A549 (cell line): ENCODE measurements around the gene METRNL.

Experiments
- CBX8 ChIP-seq: fragments of 200-600 bp; sonication (generic); IDR thresholded peaks from 2 replicates; pipeline ENCODE4 v1.6.1; 2016
- POLR2AphosphoS2 ChIP-seq: conservative IDR thresholded peaks from 2 replicates; pipeline ENCODE4 v1.6.1; 2012; ENCODE audit warnings: low read length, improper control_type of control experiment, inconsistent platforms
- TF ChIP-seq, protein P1 (sequence below): fragments of >200 bp; sonication (Bioruptor Twin); formaldehyde crosslinking; IDR thresholded peaks from 3 replicates; pipeline ENCODE4 v1.5.1; 2016
- TF ChIP-seq, protein P2 (sequence below): fragments of 200-600 bp; sonication (generic); IDR thresholded peaks from 2 replicates; pipeline ENCODE4 v1.6.1; 2016; ENCODE audit warnings: antibody characterized with exemption, mild to moderate bottlenecking, moderate library complexity

DNA sequence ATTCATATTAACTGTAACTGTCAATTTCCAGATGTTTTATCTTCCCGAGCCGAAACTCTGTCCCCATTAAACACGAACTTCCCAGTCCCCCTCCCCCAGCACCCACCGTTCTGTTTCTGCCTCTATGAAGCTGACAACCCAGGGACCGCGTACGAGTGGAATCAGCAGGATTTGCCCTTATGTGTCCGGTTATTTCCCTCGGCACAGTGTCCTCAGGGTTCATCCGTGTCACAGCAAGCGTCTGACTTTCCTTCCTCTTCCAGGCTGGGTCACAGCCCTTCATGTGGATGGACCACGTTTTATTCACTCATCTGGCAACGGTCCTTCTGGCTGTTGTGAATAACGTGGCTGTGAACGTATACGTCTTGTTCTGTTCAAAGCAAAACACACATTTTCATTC is 31.3 kb downstream of the METRNL start:
- TF ChIP-seq, protein P1, sequence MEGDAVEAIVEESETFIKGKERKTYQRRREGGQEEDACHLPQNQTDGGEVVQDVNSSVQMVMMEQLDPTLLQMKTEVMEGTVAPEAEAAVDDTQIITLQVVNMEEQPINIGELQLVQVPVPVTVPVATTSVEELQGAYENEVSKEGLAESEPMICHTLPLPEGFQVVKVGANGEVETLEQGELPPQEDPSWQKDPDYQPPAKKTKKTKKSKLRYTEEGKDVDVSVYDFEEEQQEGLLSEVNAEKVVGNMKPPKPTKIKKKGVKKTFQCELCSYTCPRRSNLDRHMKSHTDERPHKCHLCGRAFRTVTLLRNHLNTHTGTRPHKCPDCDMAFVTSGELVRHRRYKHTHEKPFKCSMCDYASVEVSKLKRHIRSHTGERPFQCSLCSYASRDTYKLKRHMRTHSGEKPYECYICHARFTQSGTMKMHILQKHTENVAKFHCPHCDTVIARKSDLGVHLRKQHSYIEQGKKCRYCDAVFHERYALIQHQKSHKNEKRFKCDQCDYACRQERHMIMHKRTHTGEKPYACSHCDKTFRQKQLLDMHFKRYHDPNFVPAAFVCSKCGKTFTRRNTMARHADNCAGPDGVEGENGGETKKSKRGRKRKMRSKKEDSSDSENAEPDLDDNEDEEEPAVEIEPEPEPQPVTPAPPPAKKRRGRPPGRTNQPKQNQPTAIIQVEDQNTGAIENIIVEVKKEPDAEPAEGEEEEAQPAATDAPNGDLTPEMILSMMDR: no peak
- TF ChIP-seq CBX8: no peak
- TF ChIP-seq POLR2AphosphoS2: no peak
- TF ChIP-seq, protein P2, sequence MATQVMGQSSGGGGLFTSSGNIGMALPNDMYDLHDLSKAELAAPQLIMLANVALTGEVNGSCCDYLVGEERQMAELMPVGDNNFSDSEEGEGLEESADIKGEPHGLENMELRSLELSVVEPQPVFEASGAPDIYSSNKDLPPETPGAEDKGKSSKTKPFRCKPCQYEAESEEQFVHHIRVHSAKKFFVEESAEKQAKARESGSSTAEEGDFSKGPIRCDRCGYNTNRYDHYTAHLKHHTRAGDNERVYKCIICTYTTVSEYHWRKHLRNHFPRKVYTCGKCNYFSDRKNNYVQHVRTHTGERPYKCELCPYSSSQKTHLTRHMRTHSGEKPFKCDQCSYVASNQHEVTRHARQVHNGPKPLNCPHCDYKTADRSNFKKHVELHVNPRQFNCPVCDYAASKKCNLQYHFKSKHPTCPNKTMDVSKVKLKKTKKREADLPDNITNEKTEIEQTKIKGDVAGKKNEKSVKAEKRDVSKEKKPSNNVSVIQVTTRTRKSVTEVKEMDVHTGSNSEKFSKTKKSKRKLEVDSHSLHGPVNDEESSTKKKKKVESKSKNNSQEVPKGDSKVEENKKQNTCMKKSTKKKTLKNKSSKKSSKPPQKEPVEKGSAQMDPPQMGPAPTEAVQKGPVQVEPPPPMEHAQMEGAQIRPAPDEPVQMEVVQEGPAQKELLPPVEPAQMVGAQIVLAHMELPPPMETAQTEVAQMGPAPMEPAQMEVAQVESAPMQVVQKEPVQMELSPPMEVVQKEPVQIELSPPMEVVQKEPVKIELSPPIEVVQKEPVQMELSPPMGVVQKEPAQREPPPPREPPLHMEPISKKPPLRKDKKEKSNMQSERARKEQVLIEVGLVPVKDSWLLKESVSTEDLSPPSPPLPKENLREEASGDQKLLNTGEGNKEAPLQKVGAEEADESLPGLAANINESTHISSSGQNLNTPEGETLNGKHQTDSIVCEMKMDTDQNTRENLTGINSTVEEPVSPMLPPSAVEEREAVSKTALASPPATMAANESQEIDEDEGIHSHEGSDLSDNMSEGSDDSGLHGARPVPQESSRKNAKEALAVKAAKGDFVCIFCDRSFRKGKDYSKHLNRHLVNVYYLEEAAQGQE: no peak
